GM21723 (cell line): ENCODE results near the gene IFNA2.
A peak's percentile ranks its signal among the peaks of the same experiment; 100 is the strongest.
"Not testable (repeated sequence)": the region's sequence is repeated elsewhere in the genome, so short reads cannot be mapped to it uniquely, and the experiment has no call there.

ENCODE experiments used
- ATAC-seq: cut with Tn5 transposase; IDR thresholded peaks from one replicate; pipeline ENCODE4 v1.9.1; 2021; ENCODE audit warnings: mild to moderate bottlenecking, moderate library complexity; ENCODE audit not compliant: unreplicated experiment

IFNA2 gene

GRCh38 chr9:21385131-21385670 is at the start of gene IFNA2:
Gene IFNA2 (minus strand): TSS chr9:21385398. CDS start chr9:21385329, 69 bp downstream.
- peak; percentile 26 for ATAC-seq

GRCh38 chr9:21435015-21435383 is 49.8 kb upstream of the IFNA2 start:
- not testable (repeated sequence) for ATAC-seq

- ATAC-seq, result no peak
These were observed 49.2 kb upstream of the IFNA2 start for GRCh38 chr9:21434202-21435014.

- ATAC-seq, result peak; percentile 75
These were observed 47.7 kb upstream of the IFNA2 start for GRCh38 chr9:21432672-21433425.

- ATAC-seq, result no peak
These were observed 44.0 kb upstream of the IFNA2 start for GRCh38 chr9:21429191-21429590.

GRCh38 chr9:21428235-21428634 is 43.0 kb upstream of the IFNA2 start:
- ATAC-seq, result peak; percentile 42

- ATAC-seq, result no peak
These were observed 30.5 kb upstream of the IFNA2 start for GRCh38 chr9:21415493-21416267.

GRCh38 chr9:21414220-21414940 is 29.2 kb upstream of the IFNA2 start:
- no peak for ATAC-seq

- ATAC-seq, result no peak
These were observed 28.4 kb upstream of the IFNA2 start for GRCh38 chr9:21413624-21414023.

GRCh38 chr9:21413151-21413550 is 28.0 kb upstream of the IFNA2 start:
- no peak for ATAC-seq

- peak; percentile 72 for ATAC-seq
These were observed 26.9 kb upstream of the IFNA2 start for GRCh38 chr9:21412107-21412506.

- no peak for ATAC-seq
These were observed 23.6 kb upstream of the IFNA2 start, which contains the start of gene IFNA8 for GRCh38 chr9:21408817-21409216. Gene IFNA8 (plus strand): TSS chr9:21409117. CDS start chr9:21409177, 60 bp downstream.

- no peak for ATAC-seq
These were observed 18.9 kb upstream of the IFNA2 start for GRCh38 chr9:21404146-21404545.

GRCh38 chr9:21402386-21403251 is 17.4 kb upstream of the IFNA2 start:
- no peak for ATAC-seq

- ATAC-seq, result no peak
These were observed 14.8 kb upstream of the IFNA2 start for GRCh38 chr9:21399956-21400355.

GRCh38 chr9:21398955-21399489 is 13.8 kb upstream of the IFNA2 start:
- no peak for ATAC-seq

- ATAC-seq, result peak; percentile 82
These were observed 10.8 kb upstream of the IFNA2 start for GRCh38 chr9:21395778-21396717.

- peak; percentile 70 for ATAC-seq
These were observed 7.1 kb upstream of the IFNA2 start for GRCh38 chr9:21392270-21392669.
